Measurements from ENCODE around the gene AOPEP.

The AOPEP gene

GRCh38 chr9:94773655-94774054 is 47.2 kb downstream of the AOPEP start (continued):
- TF ChIP-seq ZNF366 (tag by site-specific recombination; conservative IDR thresholded peaks at IDR 0.05) = no peak
- TF ChIP-seq ZNF704 (tag by site-specific recombination; IDR thresholded peaks at IDR 0.05) = no peak
- TF ChIP-seq GLIS2 (tag by site-specific recombination; IDR thresholded peaks at IDR 0.05) = no peak
- TF ChIP-seq ZNF692 (tag by site-specific recombination; IDR thresholded peaks at IDR 0.05) = no peak

GRCh38 chr9:94778013-94778412 is 51.5 kb downstream of the AOPEP start:
- no peaks in the 10 kb centered on the region for H3K9me3 ChIP-seq (ENCODE audit: control insufficient read depth, insufficient read depth, low read depth, low read length)
- no peak for TF ChIP-seq ZNF311 (tag by site-specific recombination; IDR thresholded peaks at IDR 0.05; ENCODE audit: borderline replicate concordance)
- TF ChIP-seq ZSCAN30 (tag by site-specific recombination; IDR thresholded peaks at IDR 0.05) = no peak
- no peak for TF ChIP-seq ZNF155 (tag by site-specific recombination; IDR thresholded peaks at IDR 0.05)
- TF ChIP-seq ZNF292 (tag by site-specific recombination; IDR thresholded peaks at IDR 0.05; ENCODE audit: borderline replicate concordance, low read depth) = no peak
- no peak for TF ChIP-seq ZNF707 (tag by site-specific recombination; IDR thresholded peaks at IDR 0.05)
- TF ChIP-seq ZNF324 (tag by site-specific recombination; IDR thresholded peaks at IDR 0.05) = no peak
- no peak for TF ChIP-seq ZNF76 (tag by site-specific recombination; IDR thresholded peaks at IDR 0.05; ENCODE audit: borderline replicate concordance, low read depth)
- TF ChIP-seq SETDB1 (IDR thresholded peaks at IDR 0.05; ENCODE audit: insufficient read length, low read length) = no peak
- no peak for TF ChIP-seq SP7 (tag by site-specific recombination; IDR thresholded peaks at IDR 0.05)
- no peak for TF ChIP-seq ZNF112 (tag by site-specific recombination; IDR thresholded peaks at IDR 0.05)
- no peak for TF ChIP-seq TRIM28 (IDR thresholded peaks at IDR 0.05; ENCODE audit: borderline replicate concordance, low read length)
- no peak for TF ChIP-seq ZXDB (tag by site-specific recombination; IDR thresholded peaks at IDR 0.05)
- no peak for TF ChIP-seq ZNF558 (tag by site-specific recombination; IDR thresholded peaks at IDR 0.05)
- TF ChIP-seq ZNF350 (tag by site-specific recombination; IDR thresholded peaks at IDR 0.05) = no peak
- no peak for TF ChIP-seq ZBTB1 (tag by site-specific recombination; IDR thresholded peaks at IDR 0.05)
- no peak overlapping the region for H3K27ac ChIP-seq (ENCODE audit: extremely low read depth, low read depth, low read length)
- no peaks in the 10 kb centered on the region for H3K36me3 ChIP-seq (ENCODE audit: control insufficient read depth in 2 of 2, insufficient read depth in 1 of 2, low read length in 2 of 2)
- CTCF ChIA-PET = no interaction called here
- H3K4me1 ChIP-seq (ENCODE audit: control insufficient read depth, insufficient read depth, low read length) = no peaks in the 10 kb centered on the region
- H3K4me3 ChIP-seq (ENCODE audit: low read depth, low read length) = no peak overlapping the region
- POLR2A ChIA-PET = interaction anchor here (0.6 kb wide), 1 partner anchor 109 kb away, joined by 5 read pairs; no protein-coding TSS in a partner anchor

GRCh38 chr9:94779031-94779430 is 52.5 kb downstream of the AOPEP start:
- no peaks in the 10 kb centered on the region for H3K9me3 ChIP-seq (ENCODE audit: control insufficient read depth, insufficient read depth, low read depth, low read length)
- ChIA-PET POLR2A (no interaction called here), CTCF (no interaction called here)
- H3K27ac ChIP-seq (ENCODE audit: extremely low read depth, low read depth, low read length) = no peak overlapping the region
- H3K36me3 ChIP-seq (ENCODE audit: control insufficient read depth in 2 of 2, insufficient read depth in 1 of 2, low read length in 2 of 2) = no peaks in the 10 kb centered on the region
- no peak overlapping the region for H3K4me3 ChIP-seq (ENCODE audit: low read depth, low read length)
- H3K4me1 ChIP-seq (ENCODE audit: control insufficient read depth, insufficient read depth, low read length) = no peaks in the 10 kb centered on the region
- TF ChIP-seq ZNF133 (tag by site-specific recombination; IDR thresholded peaks at IDR 0.05) (no peak), ZNF423 (tag by site-specific recombination; IDR thresholded peaks at IDR 0.05) (no peak), ZNF76 (tag by site-specific recombination; IDR thresholded peaks at IDR 0.05; ENCODE audit: borderline replicate concordance, low read depth) (no peak), OVOL3 (tag by site-specific recombination; IDR thresholded peaks at IDR 0.05) (no peak), ZSCAN18 (tag by site-specific recombination; IDR thresholded peaks at IDR 0.05) (no peak), ZNF555 (tag by site-specific recombination; conservative IDR thresholded peaks at IDR 0.05) (no peak), ZNF664 (tag by site-specific recombination; IDR thresholded peaks at IDR 0.05) (no peak), ZBTB44 (tag by site-specific recombination; IDR thresholded peaks at IDR 0.05) (no peak), GLIS1 (tag by site-specific recombination; IDR thresholded peaks at IDR 0.05) (no peak), ZNF473 (tag by site-specific recombination; IDR thresholded peaks at IDR 0.05) (no peak), GFI1B (tag by site-specific recombination; IDR thresholded peaks at IDR 0.05) (no peak), SALL2 (tag by site-specific recombination; IDR thresholded peaks at IDR 0.05; ENCODE audit: borderline replicate concordance) (no peak), TCF7L2 (IDR thresholded peaks at IDR 0.05; ENCODE audit: borderline replicate concordance, low read depth, low read length) (no peak)

Measured in HEK293 (cell line).